GM21619 (cell line): ENCODE results near the gene TMEM256.
"Not testable (repeated sequence)": the region's sequence is repeated elsewhere in the genome, so short reads cannot be mapped to it uniquely, and the experiment has no call there.

Experiments
- ATAC-seq: cut with Tn5 transposase; IDR thresholded peaks from one replicate; pipeline ENCODE4 v1.9.1; 2021; ENCODE audit not compliant: unreplicated experiment

Gene TMEM256

DNA sequence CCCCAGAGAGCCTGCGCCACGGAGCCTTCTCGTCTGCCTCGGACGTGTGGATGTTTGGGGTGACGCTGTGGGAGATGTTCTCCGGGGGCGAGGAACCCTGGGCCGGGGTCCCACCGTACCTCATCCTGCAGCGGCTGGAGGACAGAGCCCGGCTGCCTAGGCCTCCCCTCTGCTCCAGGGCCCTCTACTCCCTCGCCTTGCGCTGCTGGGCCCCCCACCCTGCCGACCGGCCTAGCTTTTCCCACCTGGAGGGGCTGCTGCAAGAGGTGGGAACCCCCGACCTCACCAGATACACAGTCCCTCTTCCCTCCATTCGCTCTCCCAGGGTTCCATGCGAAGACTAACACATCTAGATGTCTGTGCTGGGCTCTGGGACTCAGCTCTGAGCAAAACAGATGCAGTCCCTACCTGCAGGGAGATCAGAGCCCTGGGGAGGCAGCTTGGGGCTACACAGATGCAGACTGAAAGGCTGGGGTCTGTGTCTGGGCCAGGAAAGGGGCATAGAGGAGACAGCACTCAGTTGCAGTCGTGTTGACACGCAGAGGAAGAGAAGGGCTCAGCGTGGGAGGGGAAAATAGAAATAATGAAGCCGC is 19.3 kb downstream of the TMEM256 start:
- no peak for ATAC-seq

DNA sequence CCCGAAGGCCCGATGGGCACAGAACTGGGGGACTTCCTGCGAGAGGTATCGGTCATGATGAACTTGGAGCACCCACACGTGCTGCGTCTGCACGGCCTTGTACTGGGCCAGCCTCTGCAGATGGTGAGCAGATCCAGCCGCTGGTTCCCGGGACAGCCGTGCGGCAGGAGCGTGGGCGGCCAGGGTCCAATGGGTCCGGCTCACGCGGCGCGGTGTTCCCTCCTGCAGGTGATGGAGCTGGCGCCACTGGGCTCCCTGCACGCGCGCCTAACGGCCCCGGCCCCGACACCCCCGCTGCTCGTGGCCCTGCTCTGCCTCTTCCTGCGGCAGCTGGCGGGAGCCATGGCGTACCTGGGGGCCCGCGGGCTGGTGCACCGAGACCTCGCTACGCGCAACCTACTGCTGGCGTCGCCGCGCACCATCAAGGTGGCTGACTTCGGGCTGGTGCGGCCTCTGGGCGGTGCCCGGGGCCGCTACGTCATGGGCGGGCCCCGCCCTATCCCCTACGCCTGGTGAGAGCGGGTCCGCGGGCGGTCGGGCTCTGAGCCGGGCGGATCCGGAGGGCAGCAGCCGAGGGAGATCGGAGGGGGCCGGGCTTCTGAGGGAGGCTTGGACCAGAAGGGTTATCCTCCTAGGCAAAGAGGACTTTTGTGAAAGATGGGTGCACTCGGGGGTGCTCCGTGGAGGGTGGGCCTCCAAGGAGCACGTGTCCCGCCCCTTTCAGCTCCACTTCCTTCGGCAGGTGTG is 20.0 kb downstream of the TMEM256 start:
- ATAC-seq, result no peak

DNA sequence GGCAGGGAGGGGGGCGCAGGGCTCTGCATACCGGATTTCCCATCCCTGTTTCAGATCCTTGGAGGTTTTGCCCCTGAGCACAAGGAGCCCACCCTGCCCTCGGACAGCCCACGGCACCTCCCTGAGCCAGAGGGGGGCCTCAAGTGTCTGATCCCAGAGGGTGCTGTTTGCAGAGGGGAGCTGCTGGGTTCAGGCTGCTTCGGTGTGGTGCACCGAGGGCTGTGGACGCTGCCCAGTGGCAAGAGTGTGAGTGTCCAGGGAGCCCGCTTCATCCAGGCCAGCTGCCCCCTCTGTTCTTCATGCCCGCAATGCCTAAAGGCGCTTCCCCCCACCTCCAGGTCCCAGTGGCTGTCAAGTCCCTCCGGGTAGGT is 20.5 kb downstream of the TMEM256 start:
- no peak for ATAC-seq

DNA sequence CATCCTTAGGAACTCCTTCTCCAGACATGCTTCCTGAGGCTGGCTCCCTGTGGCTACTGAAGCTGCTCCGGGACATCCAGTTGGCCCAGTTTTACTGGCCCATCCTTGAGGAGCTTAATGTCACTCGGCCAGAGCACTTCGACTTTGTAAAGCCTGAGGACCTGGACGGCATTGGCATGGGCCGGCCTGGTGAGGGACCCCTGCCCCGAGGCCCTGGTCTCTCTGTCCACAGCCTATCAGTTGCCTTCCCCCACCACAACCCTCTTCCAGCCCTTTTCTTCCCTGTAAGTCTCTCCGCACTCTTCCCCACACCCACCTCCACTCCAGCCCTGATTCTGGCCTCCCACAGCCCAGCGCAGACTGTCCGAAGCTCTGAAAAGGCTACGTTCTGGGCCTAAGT is 21.0 kb downstream of the TMEM256 start:
- ATAC-seq, result no peak

DNA sequence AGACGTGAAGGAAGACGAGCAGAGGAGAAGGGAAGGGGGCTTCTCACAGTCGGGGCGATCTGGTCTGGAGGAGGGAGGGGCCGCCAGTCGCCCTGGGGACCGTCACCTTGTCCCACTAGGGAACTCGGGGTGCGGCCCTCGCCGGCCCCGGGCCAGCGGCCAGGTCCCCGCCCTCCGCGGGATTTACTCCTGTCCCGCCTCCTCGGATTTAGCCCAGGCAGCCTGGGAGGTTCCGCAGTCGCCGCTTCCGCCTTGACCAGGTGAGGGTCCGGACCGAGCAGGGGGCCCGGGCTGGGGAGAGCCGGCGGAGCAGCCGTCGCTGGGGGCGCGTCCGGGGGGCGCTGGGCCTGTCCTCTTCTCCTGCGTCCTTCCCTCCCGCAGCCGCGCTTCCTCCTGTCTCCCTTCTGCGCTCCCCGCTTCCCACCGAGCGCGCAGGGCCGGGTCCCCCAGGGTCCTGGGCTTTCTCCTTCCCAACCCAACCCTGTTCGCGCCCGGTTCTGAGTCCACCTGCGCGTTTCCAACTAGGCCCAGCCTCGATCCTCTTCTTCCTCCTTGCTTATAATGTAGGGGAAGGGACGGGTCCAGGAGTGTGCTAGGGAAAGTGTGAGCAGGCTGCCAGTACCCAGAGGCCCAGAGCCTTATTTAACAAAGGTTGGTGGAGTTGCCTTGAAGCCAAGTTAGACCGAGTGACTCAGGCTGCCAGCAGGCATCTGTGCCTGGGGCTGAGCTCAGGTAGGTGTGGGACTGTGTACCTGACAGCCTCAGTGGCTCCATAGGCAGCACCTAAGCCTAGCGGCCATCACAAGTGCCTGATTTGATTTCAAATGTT is 22.8 kb downstream of the TMEM256 start, which contains the start of gene TNK1:
Gene TNK1 (plus strand): TSS at position 235 of the 829 bp plus-strand sequence. CDS start 1,838 bp downstream, outside the sequence.
- no peak for ATAC-seq

DNA sequence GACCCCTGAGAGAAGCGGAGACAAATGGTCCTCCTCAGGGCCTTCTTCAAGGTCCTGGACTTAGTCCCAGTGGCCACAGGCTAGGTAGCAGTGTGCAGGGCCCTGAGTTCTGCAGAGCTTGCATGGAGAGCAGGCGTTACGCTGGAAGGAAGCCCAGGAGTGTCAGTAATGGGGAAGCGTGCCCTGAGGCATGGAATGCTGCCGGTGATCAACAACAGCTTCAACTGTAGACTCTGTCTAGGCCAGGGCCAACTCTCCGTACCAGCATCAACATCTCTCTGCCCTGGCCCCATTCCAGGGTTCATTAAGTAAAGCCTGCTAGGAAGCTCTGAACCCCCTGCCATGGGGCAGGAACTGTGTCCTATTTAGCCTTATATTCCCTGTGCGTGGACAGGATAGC is 23.6 kb downstream of the TMEM256 start:
- no peak for ATAC-seq

DNA sequence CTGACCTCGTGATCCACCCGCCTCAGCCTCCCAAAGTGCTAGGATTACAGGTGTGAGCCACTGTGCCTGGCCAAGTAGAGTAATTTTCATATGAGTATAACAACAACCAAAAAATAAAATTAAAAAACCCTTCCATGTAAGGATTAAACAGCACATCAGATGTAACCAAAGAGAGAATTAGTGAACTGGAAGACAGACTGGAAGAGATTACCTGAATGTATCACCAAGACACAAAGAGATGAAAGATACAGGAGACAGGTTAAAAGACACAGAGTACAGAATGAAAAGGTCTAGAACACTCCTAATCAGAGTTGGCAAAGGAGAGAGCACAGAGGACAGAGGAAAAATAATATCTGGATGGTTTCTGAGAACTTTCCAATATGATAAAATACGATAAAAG is 24.8 kb downstream of the TMEM256 start:
- ATAC-seq, result no peak

DNA sequence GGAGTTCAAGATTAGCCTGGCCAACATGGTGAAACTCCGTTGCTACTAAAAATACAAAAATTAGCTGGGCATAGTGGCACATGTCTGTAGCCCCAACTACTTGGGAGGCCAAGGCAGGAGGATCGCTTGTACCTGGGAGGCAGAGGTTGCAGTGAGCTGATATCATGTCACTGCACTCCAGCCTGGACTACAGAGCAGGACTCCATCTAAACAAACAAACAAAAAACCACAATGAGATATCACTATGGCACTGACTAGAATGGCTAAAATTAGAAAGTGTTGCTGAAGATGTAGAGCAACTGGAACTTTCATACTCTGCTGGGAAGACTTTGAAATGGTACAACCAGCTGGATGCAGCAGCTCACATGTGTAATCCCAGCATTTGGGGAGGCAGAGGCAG is 29.5 kb downstream of the TMEM256 start:
- ATAC-seq, result no peak

DNA sequence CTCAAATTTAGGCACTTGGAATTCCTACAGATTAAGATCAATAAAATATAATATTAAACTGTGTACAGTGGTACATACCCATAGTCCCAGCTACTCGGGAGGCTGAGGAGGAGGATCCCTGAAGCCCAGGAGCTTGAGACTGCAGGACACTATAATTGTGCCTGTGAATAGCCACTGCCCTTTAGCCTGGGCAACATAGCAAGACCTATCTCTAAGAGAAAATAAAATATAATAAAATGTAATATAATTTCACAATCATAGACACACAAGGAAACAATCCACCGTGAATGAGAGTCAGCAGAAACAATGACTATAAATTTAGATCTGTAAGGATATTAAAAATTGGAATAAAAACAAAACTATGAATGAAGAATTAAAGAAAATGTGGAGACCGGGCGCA is 33.0 kb downstream of the TMEM256 start:
- no peak for ATAC-seq

DNA sequence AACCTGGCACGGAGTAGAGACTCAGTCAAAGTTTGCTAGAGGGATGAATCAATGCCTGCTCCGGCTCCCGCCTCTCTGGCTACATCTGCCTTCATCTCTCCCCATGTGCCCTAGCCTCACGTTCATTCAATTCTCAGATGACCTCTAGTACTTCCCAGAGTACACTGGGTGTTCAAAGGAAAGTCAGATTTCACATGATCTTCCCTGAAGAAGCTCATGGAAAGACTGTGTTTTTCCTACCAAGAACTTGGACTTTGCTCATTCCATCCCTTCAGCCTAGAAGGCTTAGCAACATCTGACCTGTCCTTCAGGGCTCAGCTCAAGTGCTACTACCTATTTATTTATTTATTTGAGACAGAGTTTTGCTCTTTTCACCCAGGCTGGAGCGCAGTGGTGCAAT is 34.1 kb downstream of the TMEM256 start:
- ATAC-seq, result no peak

DNA sequence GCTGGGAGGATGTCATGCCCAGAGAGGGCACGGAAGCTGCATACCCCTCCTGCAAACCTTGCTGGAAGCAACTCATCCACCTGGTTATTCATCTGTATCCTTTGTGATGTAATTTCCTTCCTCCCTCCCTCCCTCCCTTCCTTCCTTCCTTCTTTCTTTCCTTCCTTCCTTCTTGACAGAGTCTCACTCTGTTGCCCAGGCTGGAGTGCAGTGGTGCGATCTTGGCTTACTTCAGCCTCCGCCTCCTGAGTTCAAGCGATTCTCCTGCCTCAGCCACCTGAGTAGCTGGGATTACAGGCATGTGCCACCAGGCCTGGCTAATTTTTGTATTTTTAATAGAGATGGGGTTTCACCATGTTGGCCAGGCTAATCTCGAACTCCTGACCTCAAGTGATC is 35.3 kb downstream of the TMEM256 start:
- not testable (repeated sequence) for ATAC-seq

DNA sequence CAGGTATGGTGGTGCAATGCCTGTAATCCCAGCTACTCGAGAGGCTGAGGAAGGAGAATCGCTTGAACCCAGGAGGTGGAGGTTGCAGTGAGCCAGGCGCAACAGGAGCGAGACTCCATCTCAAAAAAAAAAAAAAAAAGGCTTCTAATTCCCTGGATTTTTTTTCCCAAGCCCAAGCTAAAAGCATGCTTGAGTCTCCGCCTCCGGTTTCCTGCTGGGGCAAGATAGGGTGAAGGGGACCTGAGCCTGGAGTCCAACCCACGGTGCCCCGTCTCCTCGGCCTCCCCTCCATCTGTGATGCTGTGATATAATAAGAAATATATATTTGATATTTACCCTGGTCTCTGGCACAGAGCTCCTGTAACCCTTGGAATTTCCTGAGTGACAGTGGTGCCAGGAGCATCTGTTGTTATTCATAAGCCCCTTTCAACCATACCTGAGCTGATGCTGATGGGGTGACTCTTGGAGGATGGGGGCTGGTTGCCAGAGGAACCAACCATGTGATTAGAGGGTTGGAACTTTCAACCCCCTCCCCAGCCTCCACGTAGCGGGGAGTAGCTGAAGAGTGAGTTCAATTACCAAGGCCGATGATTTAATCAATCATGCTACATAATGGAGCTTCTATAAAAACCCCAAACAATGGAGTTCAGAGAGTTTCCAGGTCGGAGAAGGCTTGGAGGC is 35.8 kb downstream of the TMEM256 start:
- no peak for ATAC-seq

DNA sequence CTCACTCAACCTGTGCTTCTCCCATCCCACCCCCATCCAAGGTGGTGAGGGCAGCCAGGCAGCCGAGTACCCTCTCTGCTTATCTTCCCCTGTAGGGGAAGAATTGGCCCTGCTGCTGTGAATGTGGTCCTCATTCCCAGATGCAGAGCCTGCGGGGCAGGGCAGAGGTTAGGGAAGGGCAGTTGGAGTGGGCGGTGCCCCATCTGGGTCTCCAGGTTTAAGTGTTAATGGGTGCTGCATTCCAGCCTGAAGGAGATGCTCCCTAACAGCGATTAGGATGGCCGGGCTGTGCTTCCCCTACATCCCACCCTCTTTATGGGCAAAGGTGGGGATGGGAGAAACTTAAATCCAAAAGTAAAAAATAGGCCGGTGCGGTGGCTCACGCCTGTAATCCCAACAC is 36.8 kb downstream of the TMEM256 start:
- no peak for ATAC-seq

DNA sequence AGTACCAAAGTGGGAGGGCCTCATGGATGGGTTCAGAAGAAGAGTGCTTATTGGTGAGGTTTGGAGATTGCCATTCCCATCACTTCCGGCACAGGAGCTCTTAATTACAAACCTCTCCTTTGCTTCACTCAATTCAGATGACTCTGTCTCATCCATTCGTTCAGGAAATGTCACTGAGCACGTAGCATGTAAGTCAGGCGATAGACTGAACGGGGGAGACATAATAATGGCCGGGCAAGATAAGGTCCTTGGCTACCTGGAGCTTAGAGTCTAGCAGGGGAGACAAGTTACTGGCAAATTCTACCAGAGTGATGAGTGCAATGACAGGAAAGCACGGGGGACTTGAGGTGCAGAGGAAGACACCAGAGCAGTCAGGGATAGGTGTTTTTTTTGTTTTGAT is 37.9 kb downstream of the TMEM256 start:
- not testable (repeated sequence) for ATAC-seq

DNA sequence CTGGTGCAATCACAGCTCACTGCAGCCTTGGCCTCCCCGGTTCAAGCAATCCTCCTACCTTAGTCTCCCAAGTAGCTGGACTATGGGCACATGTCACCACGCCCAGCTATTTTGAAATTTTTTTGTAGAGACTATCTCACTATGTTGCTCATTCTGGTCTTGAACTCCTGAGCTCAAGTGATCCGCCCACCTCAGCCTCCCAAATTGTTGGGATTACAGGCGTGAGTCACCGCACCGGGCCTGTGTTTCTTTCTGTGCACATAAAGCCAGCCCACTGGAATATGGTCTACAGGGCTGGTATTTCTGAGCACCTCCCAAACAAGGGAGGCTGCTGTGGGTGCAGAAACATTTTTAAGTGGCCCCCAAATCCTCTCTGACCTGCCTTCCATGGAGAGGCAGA is 40.6 kb downstream of the TMEM256 start:
- ATAC-seq, result no peak

DNA sequence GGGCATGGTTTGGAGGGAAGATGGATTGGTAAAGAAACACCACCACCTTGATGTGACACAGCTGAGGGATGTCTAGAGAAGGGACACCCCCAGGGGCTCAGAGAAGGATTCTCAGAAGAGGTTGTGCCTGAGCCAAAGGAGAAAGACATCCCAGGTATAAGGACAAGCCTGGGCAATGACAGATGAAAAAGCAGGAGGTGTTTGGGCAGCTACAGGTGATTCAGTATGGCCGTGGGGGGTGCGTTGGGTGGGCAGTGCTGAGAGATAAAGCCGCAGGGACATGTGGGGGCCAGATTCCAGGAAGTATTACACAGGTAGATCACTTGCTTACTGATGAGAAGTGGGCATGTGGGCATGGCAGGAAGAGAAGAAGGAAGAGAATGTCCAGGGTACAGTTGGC is 42.0 kb downstream of the TMEM256 start:
- ATAC-seq, result no peak

DNA sequence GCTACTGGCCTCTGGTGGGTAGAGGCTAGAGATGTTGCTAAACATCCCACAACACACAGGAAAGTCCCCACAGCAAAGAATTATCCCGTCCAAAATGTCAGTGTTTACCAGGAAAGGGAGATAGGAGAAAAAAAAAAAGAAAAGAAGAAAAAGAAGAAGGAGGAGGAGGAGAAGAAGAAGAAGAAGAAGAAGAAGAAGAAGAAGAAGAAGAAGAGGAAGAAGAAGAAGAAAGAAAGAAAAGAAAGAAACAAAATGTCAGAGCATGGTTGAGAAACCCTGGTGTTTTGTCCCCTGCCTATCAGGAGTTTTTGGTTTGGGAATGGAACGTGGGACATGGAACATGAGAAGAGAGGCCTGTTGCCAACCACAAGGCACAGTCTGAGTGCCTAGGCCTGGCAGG is 46.5 kb downstream of the TMEM256 start:
- no peak for ATAC-seq

DNA sequence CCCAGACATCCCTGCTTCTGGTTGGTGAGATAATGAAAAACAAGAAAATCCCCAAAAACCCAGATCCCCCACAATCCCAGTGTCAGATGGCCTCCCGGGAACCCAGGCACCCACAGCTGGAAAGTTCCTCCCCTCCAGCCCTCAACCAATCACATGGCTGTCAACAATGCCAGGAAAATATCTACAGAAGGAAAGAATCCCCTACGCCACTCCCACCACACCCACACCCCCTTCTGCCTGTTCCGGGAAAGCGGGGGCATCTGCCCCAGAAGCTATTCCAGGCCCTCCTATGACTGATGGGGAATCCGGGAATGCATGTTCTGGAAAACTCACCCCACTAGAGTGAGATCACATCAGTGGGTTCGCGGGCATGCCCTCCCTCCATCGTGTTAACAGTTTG is 47.1 kb downstream of the TMEM256 start:
- ATAC-seq, result no peak

DNA sequence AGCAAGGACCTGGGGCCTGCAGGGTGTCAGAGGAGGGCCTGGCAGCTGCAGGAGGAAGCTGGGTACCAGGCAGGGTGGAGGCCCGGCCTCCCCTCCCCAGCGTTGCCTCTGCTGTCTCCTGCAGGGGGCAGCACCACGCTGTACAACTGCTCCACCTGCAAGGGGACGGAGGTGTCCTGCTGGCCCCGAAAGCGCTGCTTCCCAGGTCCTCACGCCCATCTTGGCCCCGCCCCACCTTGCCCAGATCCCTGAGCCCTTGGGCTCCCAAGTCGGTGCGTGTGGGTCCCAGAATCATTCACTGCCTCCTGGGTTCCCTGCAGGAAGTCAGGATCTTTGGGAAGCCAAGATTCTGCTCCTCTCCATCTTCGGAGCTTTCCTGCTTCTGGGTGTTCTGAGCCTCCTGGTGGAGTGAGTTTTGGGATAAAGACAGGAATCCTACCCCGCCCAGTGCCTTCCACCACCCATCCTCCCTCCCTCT is 47.8 kb downstream of the TMEM256 start:
- no peak for ATAC-seq

DNA sequence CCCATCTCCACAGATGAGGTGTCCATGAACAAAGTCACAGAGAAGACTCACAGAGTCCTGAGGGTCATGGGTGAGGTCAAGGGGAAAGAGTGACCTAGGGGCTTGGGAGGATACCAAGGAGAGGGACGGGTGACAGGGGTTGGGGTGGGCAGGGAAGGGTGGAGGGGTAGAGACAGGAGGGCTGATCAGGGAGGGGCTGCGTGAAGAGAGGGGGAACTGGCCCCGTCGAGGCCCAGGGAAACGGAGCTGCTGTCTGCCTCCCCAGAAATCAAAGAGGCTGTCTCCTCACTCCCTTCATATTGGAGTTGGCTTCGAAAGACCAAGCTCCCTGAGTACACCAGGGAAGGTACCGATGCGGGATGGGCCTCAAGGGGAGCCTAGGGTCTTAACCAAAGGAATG is 48.3 kb downstream of the TMEM256 start:
- no peak for ATAC-seq

DNA sequence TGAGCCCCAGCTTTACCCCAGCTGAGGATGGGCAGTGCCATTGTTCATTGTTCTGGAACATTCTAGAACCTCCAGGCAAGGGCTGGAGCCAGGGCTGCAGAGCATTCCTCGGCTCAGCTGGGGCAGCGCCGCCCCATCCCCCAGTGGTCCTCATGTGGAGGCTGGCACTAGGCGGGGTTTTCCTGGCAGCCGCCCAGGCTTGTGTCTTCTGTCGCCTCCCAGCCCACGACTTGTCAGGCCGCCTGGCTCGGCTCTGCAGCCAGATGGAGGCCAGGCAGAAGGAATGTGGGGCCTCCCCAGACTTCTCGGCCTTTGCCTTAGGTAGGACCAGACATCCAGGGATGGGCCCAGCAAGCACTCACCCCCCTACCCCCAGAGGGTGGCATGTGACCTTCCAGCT is 48.8 kb downstream of the TMEM256 start, which contains the start of gene TMEM95:
Gene TMEM95 (plus strand): TSS at position 104 of the 400 bp plus-strand sequence. CDS start 49 bp downstream, at position 153.
- ATAC-seq, result no peak
